Right atrium auricular region (tissue), 2 donors: ENCODE measurements around the gene TIGD1. TPM values are rescaled to one million over a fixed set of nuclear protein-coding genes. Genes with fewer than 3 reads are reported as not detected.

Source experiments
- DNase-seq: peaks from one replicate; pipeline ENCODE4 v3.0.0-alpha.2; 2019; ENCODE audit warnings: low spot score
- H3K27ac ChIP-seq, 2 donors: fragments of 200-600 bp; sonication (generic); 1 replicate in 1 of 2; 2 replicates in 1 of 2; pipeline ENCODE4 v1.5.1; 2016 to 2019
- H3K27me3 ChIP-seq, 2 donors: fragments of 200-600 bp; sonication (generic); one replicate each; pipeline versions ENCODE4 v1.5.1 to v1.6.0; 2017 to 2019
- H3K36me3 ChIP-seq: fragments of 200-600 bp; sonication (generic); one replicate; pipeline ENCODE4 v1.5.1; 2016
- H3K4me1 ChIP-seq, 2 donors: fragments of 200-600 bp; sonication (generic); one replicate each; pipeline versions ENCODE4 v1.5.1 to v1.6.0; 2017 to 2019
- H3K4me3 ChIP-seq, 2 donors: fragments of 200-600 bp; sonication (generic); 1 replicate in 1 of 2; 2 replicates in 1 of 2; pipeline ENCODE4 v1.5.1; 2017 to 2019; ENCODE audit warnings: mild to moderate bottlenecking in 1 of 2, moderate library complexity in 1 of 2
- H3K9me3 ChIP-seq, 2 donors: fragments of 200-600 bp; sonication (generic); one replicate each; pipeline ENCODE4 v1.5.1; 2019
- CTCF ChIP-seq, 2 donors: fragments of 200-600 bp; sonication (generic); IDR thresholded peaks; one replicate each; pipeline ENCODE4 v1.5.1; 2019; ENCODE audit warnings: antibody characterized with exemption in 2 of 2
- total RNA-seq, 2 donors: library from RNA; depleted of rRNA; stranded (reverse); fragments of >200 nt; gene quantifications; one replicate each; pipeline ENCODE4 v1.1.0, GENCODE V29; 2016

The TIGD1 gene
- total RNA-seq, 2 donors from 2014 or later: 1.7 to 2.0 TPM

GRCh38 chr2:232530626-232531260, 19.6 kb downstream of the TIGD1 start:
- Histone ChIP-seq H3K36me3 (no peaks in the 10 kb centered on the region), H3K4me3 (no peak overlapping the region), H3K27ac (no peak overlapping the region), H3K9me3 (no peaks in the 10 kb centered on the region), H3K27me3 (no peaks in the 10 kb centered on the region), H3K4me1 (peaks cover 0 to 8% of the 10 kb centered on the region in 2 donors)
- DNase-seq: no peak
- TF ChIP-seq CTCF (IDR thresholded peaks at IDR 0.05): no peak

GRCh38 chr2:232529806-232530547, 20.4 kb downstream of the TIGD1 start:
- no peak overlapping the region for H3K4me3 ChIP-seq
- no peak for TF ChIP-seq CTCF (IDR thresholded peaks at IDR 0.05)
- H3K4me1 ChIP-seq: peaks cover 0 to 16% of the 10 kb centered on the region in 2 donors
- no peaks in the 10 kb centered on the region for H3K27me3 ChIP-seq
- H3K27ac ChIP-seq: no peak overlapping the region
- H3K9me3 ChIP-seq: no peaks in the 10 kb centered on the region
- no peaks in the 10 kb centered on the region for H3K36me3 ChIP-seq
- no peak for DNase-seq

- Histone ChIP-seq H3K4me3 (no peak overlapping the region), H3K4me1 (peaks cover 0 to 27% of the 10 kb centered on the region in 2 donors), H3K9me3 (no peaks in the 10 kb centered on the region), H3K27me3 (no peaks in the 10 kb centered on the region), H3K27ac (no peak overlapping the region), H3K36me3 (no peaks in the 10 kb centered on the region)
- DNase-seq: no peak
- no peak for TF ChIP-seq CTCF (IDR thresholded peaks at IDR 0.05)
Measured at GRCh38 chr2:232528746-232529460, 21.5 kb downstream of the TIGD1 start.

GRCh38 chr2:232527905-232528470, 22.4 kb downstream of the TIGD1 start:
- no peaks in the 10 kb centered on the region for H3K9me3 ChIP-seq
- peaks cover 0 to 7% of the 10 kb centered on the region in 2 donors for H3K27me3 ChIP-seq
- DNase-seq: no peak
- no peaks in the 10 kb centered on the region for H3K36me3 ChIP-seq
- peaks cover 0 to 34% of the 10 kb centered on the region in 2 donors for H3K4me1 ChIP-seq
- no peak overlapping the region for H3K4me3 ChIP-seq
- no peak overlapping the region for H3K27ac ChIP-seq
- no peak for TF ChIP-seq CTCF (IDR thresholded peaks at IDR 0.05)

GRCh38 chr2:232526372-232526941, 23.9 kb downstream of the TIGD1 start:
- no peak for TF ChIP-seq CTCF (IDR thresholded peaks at IDR 0.05)
- Histone ChIP-seq H3K27ac (peak overlapping the region; percentile 26 to 29), H3K27me3 (peaks cover 0 to 19% of the 10 kb centered on the region in 2 donors), H3K4me3 (no peak overlapping the region), H3K9me3 (no peaks in the 10 kb centered on the region), H3K36me3 (no peaks in the 10 kb centered on the region), H3K4me1 (peaks cover 0 to 47% of the 10 kb centered on the region in 2 donors)
- no peak for DNase-seq
